ENCODE data around the gene ASTN2. TPM values are rescaled to one million over a fixed set of nuclear protein-coding genes. Genes with fewer than 3 reads are reported as not detected.

Gene ASTN2
- total RNA-seq, 3 donors from 2014 or later: 1.7 to 1.8 (median 1.7) TPM

DNA sequence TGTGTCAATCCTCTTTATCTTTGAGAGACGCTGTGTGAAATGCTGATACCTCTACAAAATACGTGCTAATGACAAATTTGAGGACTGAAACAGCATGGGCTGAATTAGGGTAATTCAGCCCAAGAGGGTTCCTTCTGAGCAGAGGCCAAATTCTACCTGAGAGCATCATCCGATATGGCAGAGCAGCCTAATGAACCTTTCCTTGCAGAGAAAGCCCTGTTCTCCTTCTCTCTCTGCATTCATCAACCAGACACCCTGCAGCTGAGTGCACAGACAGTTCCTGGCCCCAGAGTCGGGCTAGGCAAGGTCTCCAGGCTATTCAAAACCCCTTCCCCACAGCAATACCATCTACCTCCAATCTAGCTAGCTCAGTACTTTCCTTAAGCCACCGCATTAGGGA is 649.8 kb downstream of the ASTN2 start:
- no peak overlapping the region for H3K4me3 Mint-ChIP-seq
- ATAC-seq (no peak), DNase-seq (no peak)
- H3K9me3 Mint-ChIP-seq: no peaks in the 10 kb centered on the region
- H3K27me3 Mint-ChIP-seq (ENCODE audit: low read depth): no peaks in the 10 kb centered on the region
- no peaks in the 10 kb centered on the region for H3K4me1 Mint-ChIP-seq (ENCODE audit: low read depth)
- H3K36me3 Mint-ChIP-seq (ENCODE audit: insufficient read depth): no peaks in the 10 kb centered on the region

DNA sequence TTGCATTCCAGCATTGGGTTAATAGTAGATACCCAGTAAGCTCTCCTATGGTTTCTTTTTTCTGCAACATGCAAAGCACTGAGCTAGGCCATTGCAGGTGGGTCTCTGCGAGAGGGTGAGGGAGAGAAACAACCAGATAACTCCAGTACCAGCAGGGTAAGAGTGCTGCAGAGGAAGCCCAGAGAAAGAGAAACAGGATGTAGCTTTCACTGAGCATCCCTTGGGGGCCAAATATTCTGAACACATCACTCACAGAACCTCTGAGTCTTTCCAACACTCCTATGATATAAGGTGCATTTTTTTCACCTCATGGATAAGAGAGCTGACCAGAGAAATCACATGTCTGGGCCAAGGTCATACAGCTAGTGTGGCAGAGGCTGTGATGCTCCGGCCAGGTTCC is 651.1 kb downstream of the ASTN2 start:
- H3K36me3 Mint-ChIP-seq (ENCODE audit: insufficient read depth): no peaks in the 10 kb centered on the region
- H3K4me3 Mint-ChIP-seq: no peak overlapping the region
- DNase-seq (no peak), ATAC-seq (no peak)
- H3K4me1 Mint-ChIP-seq (ENCODE audit: low read depth): no peaks in the 10 kb centered on the region
- no peaks in the 10 kb centered on the region for H3K9me3 Mint-ChIP-seq
- H3K27me3 Mint-ChIP-seq (ENCODE audit: low read depth): peaks cover 2% of the 10 kb centered on the region

DNA sequence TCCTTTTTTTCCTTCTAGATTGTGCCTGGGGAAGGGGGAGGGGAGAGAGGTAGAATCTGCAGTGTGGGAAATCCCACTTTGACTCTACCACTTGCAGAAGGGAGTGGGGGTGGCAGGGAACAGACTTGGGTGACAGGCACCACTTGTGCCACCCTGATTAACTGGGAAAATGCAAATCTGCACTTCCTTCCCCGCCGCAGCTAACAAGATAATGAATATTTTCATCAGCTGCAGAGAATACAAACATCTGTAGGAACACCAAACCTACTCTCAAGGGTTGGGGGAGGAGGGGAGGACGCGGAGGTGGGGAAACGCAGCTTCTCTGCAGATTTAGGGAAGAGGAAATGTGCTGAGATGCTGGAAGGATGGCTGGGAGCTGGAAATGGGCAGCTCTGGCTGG is 654.2 kb downstream of the ASTN2 start:
- DNase-seq (no peak), ATAC-seq (no peak)
- H3K27me3 Mint-ChIP-seq (ENCODE audit: low read depth): peaks cover 4% of the 10 kb centered on the region
- H3K4me3 Mint-ChIP-seq: no peak overlapping the region
- H3K4me1 Mint-ChIP-seq (ENCODE audit: low read depth): no peaks in the 10 kb centered on the region
- H3K9me3 Mint-ChIP-seq: peaks cover 1% of the 10 kb centered on the region
- no peaks in the 10 kb centered on the region for H3K36me3 Mint-ChIP-seq (ENCODE audit: insufficient read depth)

DNA sequence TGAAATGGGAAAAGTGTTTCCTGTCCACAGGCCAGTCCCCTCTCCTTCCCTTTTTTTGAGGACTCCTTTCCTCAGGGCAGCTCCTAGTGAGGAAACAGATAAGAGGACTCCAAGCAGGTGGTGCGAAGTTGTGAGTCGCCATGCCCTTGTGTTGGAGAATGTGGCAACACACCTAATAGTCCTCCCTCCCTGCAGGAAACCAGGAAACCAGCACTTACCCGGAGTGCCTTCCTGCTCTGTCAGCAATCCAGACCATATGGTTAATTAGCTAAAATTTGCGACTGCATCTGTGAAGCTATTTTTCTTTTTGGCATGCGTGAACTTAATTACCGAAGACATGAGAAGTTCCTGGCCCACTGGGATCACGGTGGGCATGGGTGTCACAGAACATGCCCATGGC is 657.8 kb downstream of the ASTN2 start:
- no peaks in the 10 kb centered on the region for H3K36me3 Mint-ChIP-seq (ENCODE audit: insufficient read depth)
- H3K9me3 Mint-ChIP-seq: peaks cover 5% of the 10 kb centered on the region
- H3K4me1 Mint-ChIP-seq (ENCODE audit: low read depth): no peaks in the 10 kb centered on the region
- ATAC-seq (no peak), DNase-seq (no peak)
- H3K27me3 Mint-ChIP-seq (ENCODE audit: low read depth): peaks cover 5% of the 10 kb centered on the region
- no peak overlapping the region for H3K4me3 Mint-ChIP-seq

DNA sequence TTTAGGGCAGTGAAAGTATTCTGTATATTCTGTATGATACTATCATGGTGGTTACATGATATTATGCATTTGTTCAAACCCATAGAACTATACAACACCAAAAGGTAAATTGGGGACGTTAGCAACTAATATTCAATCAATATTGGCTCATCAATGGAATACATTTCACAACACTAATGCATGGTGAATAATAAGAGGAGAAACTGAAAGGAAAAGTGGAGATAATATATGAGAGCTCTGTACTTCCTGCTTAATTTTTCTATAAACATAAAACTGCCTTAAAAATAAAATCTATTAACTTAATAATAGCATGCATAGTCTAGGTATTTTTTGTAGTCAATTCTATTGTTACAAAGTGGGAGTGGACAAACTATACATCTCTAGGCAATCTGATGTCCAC is 661.5 kb downstream of the ASTN2 start:
- Mint-ChIP-seq H3K4me3 (no peak overlapping the region), H3K4me1 (ENCODE audit: low read depth) (no peaks in the 10 kb centered on the region), H3K27me3 (ENCODE audit: low read depth) (peaks cover 8% of the 10 kb centered on the region), H3K36me3 (ENCODE audit: insufficient read depth) (no peaks in the 10 kb centered on the region), H3K9me3 (peaks cover 5% of the 10 kb centered on the region)
- no peak for DNase-seq
- ATAC-seq: no peak

DNA sequence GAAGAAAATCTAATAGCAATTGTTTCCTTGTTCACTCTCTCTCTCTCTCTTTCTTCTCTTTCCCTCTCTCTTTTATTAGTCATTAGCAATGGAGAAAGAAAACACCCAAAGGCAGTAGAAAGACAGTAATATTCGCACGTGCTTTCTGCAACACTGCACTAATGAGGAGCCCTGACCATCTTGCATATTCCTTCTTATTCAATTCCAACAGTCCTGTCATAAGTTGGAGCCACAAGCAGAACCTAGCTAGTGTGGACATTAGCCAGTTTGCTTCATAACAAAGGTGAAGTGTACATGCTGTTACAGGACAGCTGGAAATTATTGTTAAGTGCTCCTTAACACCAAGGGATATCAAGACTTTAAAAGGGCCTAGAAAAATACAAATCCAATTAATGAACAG is 664.3 kb downstream of the ASTN2 start:
- ATAC-seq: no peak
- no peak overlapping the region for H3K4me3 Mint-ChIP-seq
- H3K9me3 Mint-ChIP-seq: peaks cover 2% of the 10 kb centered on the region

DNA sequence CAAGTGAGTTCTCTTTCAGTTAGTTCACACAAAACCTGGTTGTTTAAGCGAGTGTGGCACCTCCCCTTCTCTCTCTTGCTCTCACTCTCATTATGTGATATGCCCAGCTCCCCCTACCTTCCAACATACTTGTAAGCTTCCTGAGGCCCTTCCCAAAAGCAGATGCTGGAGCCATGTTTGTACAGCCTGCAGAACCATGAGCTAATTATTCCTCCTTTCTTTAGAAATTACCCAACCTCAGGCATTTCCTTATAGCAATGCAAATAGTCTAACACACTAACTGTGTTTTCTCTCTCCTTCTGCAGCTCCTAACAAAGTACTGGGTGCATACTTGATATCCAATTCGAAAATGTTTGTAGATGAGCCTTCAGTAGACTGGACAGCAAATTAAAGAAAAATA is 665.1 kb downstream of the ASTN2 start:
- no peak overlapping the region for H3K4me3 Mint-ChIP-seq
- no peaks in the 10 kb centered on the region for H3K36me3 Mint-ChIP-seq (ENCODE audit: insufficient read depth)
- H3K4me1 Mint-ChIP-seq (ENCODE audit: low read depth): no peaks in the 10 kb centered on the region
- peaks cover 9% of the 10 kb centered on the region for H3K27me3 Mint-ChIP-seq (ENCODE audit: low read depth)
- DNase-seq: no peak
- H3K9me3 Mint-ChIP-seq: no peaks in the 10 kb centered on the region
- ATAC-seq: no peak

More for the DNA sequence above, 664.3 kb downstream of the ASTN2 start:
- Mint-ChIP-seq H3K4me1 (ENCODE audit: low read depth) (no peaks in the 10 kb centered on the region), H3K36me3 (ENCODE audit: insufficient read depth) (no peaks in the 10 kb centered on the region), H3K27me3 (ENCODE audit: low read depth) (peaks cover 9% of the 10 kb centered on the region)
- no peak for DNase-seq

DNA sequence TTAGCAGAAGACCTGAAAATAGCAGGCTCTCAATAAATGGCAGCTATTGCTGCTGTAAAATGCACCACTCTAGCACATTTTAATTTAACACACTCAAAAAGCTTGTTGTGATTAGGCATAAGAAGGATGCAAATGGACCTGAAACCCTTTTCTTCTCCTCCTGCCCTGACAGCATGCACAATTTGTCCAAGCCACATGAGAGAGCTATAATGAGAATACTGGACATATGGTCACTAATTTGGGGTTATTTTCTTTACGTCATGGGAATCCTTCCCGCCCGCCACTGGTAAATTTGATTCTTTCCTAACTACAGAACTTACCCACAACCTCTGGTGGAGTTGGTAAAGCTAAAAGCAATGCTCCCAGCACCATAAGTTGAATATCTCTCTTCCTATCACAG is 665.7 kb downstream of the ASTN2 start:
- DNase-seq (no peak), ATAC-seq (no peak)
- no peak overlapping the region for H3K4me3 Mint-ChIP-seq
- peaks cover 9% of the 10 kb centered on the region for H3K27me3 Mint-ChIP-seq (ENCODE audit: low read depth)
- no peaks in the 10 kb centered on the region for H3K9me3 Mint-ChIP-seq
- no peaks in the 10 kb centered on the region for H3K36me3 Mint-ChIP-seq (ENCODE audit: insufficient read depth)
- no peaks in the 10 kb centered on the region for H3K4me1 Mint-ChIP-seq (ENCODE audit: low read depth)

DNA sequence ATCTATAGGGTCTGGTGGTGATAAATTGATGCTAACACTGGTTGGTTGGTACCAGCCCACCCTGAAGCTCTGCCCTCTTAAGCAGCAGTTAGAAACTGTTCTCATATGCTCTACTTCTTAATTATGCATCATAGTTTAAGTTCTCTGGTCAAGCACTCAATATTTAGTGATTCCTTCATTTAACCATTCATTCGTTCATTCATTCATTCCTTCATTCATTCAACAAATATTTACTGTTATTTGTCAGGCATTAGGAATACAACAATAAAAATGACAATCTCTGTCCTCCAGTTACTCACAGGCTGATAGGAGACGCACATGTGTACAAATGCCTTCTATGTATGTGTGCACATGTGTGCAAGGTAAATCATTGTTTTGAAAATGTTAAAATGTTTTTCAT is 673.1 kb downstream of the ASTN2 start:
- Mint-ChIP-seq H3K27me3 (ENCODE audit: low read depth) (peaks cover 4% of the 10 kb centered on the region), H3K36me3 (ENCODE audit: insufficient read depth) (no peaks in the 10 kb centered on the region), H3K4me3 (no peak overlapping the region), H3K9me3 (no peaks in the 10 kb centered on the region), H3K4me1 (ENCODE audit: low read depth) (peaks cover 3% of the 10 kb centered on the region)
- DNase-seq: no peak
- no peak for ATAC-seq

DNA sequence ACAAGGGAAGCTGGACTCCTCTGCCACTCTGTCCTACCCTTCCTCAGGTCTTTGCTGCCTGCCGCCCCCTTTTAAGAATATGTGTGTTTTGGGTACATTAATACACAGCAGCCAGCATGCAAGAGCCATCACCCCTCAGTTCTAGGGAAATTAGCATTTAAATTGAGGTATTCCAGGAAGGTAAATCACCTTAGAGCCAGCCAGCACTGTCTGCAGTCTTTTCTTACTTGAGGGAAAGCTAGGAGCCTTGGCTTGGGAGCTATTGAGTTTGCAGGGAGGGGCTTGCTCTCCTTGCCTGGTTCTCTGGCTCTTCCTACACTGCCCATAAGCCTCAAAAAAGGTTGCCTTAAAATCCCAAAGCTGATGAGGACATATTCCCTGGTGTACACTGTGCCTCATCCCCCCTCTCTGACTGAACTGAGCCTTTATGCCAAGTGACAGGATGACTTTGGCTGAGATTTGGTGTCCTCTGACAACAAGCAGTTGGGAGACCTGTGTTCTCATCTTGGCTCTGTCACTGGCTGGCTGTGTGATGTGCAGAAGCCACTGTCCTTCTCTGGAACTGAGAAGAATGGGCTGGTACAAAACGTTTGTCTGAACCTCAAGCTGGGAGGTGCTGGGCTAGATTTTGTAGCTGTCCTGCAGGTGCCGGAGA is 673.6 kb downstream of the ASTN2 start:
- H3K36me3 Mint-ChIP-seq (ENCODE audit: insufficient read depth): no peaks in the 10 kb centered on the region
- DNase-seq: no peak
- no peak for ATAC-seq
- H3K27me3 Mint-ChIP-seq (ENCODE audit: low read depth): peaks cover 7% of the 10 kb centered on the region
- no peaks in the 10 kb centered on the region for H3K9me3 Mint-ChIP-seq
- no peak overlapping the region for H3K4me3 Mint-ChIP-seq
- H3K4me1 Mint-ChIP-seq (ENCODE audit: low read depth): peaks cover 3% of the 10 kb centered on the region

DNA sequence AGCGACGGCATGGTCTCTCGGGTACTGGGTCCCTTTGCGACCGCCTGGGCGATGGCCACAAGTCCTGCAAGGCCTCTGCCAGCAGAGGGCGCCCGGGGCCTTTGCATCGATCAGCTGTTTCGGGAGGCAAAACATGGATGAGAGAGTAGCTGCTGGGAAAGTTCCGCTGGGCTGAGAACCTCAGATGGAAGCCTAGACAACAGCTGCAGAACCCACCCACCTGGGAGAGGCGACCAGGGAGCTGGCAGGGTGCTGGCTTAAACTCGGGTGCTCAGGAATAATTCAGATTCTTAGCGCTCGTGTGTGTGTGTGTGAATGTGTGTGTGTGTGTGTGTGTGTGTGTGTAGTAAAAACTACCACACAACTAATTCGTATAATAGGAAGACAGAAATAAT is 677.7 kb downstream of the ASTN2 start:
- ATAC-seq (no peak), DNase-seq (peak; percentile 25)
- H3K9me3 Mint-ChIP-seq: no peaks in the 10 kb centered on the region
- peaks cover 3% of the 10 kb centered on the region for H3K4me1 Mint-ChIP-seq (ENCODE audit: low read depth)
- no peak overlapping the region for H3K4me3 Mint-ChIP-seq
- no peaks in the 10 kb centered on the region for H3K36me3 Mint-ChIP-seq (ENCODE audit: insufficient read depth)
- peaks cover 21% of the 10 kb centered on the region for H3K27me3 Mint-ChIP-seq (ENCODE audit: low read depth)

DNA sequence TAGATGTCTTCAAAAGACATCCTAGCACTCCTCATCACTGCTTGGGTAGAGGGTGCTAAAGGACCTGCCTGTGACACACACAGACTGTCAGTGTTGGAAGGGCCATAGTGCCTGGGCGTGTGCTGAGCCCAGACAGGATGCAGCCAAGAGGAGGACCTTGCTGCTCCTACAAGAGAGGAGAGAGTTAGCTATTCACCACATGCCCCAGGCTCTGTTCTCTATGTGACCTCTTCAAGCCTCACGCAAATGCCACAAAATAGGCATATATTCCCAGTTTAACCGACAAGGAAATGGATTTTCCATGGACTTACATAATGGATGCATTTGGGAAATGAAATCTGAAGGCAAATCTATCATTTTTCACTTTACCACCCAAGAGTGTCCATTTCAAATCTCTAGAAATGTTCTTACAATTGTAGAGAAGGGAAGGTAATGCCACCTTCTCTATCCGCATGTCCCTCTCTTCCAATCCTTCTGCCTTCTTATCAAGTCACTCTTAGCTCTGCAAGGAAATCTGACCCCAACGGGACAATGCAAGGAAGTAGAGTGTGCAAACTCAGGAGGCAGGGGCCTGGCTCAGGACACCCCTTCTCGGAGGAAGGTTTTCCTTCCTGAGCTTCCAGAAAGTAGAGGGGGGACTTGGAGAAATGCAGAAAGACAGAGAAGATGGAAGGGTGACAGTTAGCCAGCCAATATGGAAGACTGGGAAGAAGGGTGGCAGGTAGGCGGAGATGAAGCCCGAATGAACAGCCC is 678.3 kb downstream of the ASTN2 start:
- peaks cover 21% of the 10 kb centered on the region for H3K27me3 Mint-ChIP-seq (ENCODE audit: low read depth)
- H3K36me3 Mint-ChIP-seq (ENCODE audit: insufficient read depth): no peaks in the 10 kb centered on the region
- ATAC-seq (no peak), DNase-seq (no peak)
- no peaks in the 10 kb centered on the region for H3K9me3 Mint-ChIP-seq
- peaks cover 3% of the 10 kb centered on the region for H3K4me1 Mint-ChIP-seq (ENCODE audit: low read depth)
- no peak overlapping the region for H3K4me3 Mint-ChIP-seq

DNA sequence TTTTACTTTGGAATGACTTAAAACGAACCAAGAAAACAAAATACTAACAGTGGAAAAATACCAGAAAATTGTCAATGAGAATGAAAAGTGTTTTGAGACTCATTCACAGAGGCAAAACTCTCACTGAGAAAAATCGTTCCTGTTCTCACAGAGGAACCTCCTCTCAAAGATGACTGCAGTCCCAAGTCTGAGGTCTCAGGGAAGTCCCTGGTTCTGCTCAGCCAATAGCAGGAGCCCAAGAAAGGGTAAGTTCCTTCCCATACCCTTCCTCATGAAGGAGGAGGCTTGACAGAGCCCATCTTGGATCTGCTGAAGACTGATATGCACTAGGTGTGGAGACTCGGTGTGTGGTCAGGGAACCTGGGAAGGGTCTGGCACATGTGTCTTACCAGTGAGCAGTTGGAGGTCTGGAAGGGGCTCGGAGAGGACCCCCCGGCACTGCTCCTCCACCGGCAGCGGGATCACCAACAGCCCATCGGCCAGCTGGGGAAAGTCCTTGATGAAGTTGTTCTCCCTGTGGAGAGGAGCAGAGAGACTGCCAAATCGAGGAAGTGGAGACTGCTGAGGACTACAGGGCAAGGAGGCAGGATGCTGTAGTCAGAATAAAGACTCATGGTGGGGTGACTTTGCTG is 681.7 kb downstream of the ASTN2 start:
- H3K36me3 Mint-ChIP-seq (ENCODE audit: insufficient read depth): no peaks in the 10 kb centered on the region
- no peaks in the 10 kb centered on the region for H3K9me3 Mint-ChIP-seq
- no peak overlapping the region for H3K4me3 Mint-ChIP-seq
- H3K4me1 Mint-ChIP-seq (ENCODE audit: low read depth): peaks cover 3% of the 10 kb centered on the region
- H3K27me3 Mint-ChIP-seq (ENCODE audit: low read depth): peaks cover 25% of the 10 kb centered on the region
- DNase-seq (no peak), ATAC-seq (no peak)

DNA sequence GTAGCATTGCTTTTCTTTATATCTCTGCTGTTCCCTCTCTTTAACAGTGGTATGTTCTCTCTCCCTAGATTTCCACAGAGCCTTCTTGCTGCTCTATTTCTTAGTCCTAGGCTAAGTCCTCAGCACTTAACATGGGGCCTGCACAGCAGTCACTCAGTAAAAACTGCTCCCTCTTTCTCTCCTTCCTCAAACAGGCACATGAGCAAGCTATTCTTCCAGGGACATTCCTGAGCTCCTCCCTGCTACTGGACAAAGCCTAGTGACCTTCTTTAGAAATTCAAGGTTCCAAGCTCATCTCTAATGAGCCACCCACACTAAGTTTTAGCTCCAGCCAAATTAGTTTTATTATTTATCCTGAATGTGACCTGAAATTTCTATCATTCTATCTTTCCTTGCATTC is 688.3 kb downstream of the ASTN2 start:
- Mint-ChIP-seq H3K4me3 (no peak overlapping the region), H3K9me3 (no peaks in the 10 kb centered on the region), H3K36me3 (ENCODE audit: insufficient read depth) (no peaks in the 10 kb centered on the region), H3K27me3 (ENCODE audit: low read depth) (peaks cover 4% of the 10 kb centered on the region), H3K4me1 (ENCODE audit: low read depth) (no peaks in the 10 kb centered on the region)
- ATAC-seq: no peak
- no peak for DNase-seq

DNA sequence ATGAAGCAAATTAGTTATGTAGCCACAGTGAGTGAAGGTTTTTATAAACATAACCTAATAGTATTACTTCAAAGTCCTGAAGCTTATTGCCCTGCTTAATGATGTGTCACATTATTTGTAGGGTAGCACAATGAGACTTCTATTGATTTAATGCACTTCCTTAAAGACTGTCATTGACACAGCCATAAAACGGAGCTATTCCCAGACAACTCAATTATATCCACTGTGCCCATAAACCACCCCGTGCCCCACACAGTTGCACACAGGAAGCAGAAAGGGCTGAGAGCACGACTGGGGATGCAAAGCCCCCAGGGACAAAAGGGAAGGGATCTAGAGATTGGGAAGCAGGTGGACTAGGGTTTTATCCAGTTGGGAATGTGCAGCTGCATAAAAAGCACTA is 690.7 kb downstream of the ASTN2 start:
- no peaks in the 10 kb centered on the region for H3K36me3 Mint-ChIP-seq (ENCODE audit: insufficient read depth)
- H3K27me3 Mint-ChIP-seq (ENCODE audit: low read depth): peaks cover 3% of the 10 kb centered on the region
- no peaks in the 10 kb centered on the region for H3K4me1 Mint-ChIP-seq (ENCODE audit: low read depth)
- no peak for DNase-seq
- H3K9me3 Mint-ChIP-seq: no peaks in the 10 kb centered on the region
- no peak for ATAC-seq
- no peak overlapping the region for H3K4me3 Mint-ChIP-seq
